NOMO-1 treated with dmso at 0.1 percent for 144 hours (cell line): ENCODE data around the gene WRNIP1.

Experiments used
- DNase-seq: peaks from one replicate; lab custom pipeline; 2025; ENCODE audit not compliant: unreplicated experiment; lab: John Stamatoyannopoulos, UW

Gene WRNIP1

DNA sequence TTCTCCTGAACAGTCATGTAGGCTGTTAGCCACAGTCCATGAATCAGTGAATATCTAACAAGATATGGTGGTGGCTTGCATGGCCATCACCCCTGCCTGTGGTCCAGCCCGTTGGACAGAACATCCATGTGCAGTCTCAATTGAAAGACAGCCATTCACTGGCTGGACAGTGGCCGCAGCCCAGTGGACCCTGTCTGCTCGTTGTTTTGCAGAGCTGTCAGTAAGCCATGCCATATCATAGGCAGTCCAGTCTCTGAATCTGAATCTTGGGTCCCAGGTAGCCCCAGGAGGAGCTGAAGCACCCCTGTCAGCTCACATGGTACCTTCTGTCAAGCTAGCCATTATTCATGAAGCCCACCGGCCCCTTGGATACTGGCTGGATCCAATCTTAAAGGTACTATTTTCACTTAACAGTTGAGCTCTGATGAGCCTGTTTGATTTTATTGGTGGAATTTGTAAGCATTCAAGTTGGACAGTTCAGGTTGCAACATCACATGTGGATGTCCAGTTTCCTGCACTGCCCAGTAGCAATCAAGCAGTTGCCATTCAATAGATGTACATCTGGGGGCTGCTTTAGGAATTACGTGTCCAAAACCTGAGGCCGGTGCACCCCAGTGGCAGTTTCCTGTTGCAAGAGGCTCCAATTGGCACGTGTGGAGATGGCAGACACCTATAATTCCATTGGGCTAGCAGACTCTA lies 38.7 kb downstream of the WRNIP1 start:
- DNase-seq, result no peak

DNA sequence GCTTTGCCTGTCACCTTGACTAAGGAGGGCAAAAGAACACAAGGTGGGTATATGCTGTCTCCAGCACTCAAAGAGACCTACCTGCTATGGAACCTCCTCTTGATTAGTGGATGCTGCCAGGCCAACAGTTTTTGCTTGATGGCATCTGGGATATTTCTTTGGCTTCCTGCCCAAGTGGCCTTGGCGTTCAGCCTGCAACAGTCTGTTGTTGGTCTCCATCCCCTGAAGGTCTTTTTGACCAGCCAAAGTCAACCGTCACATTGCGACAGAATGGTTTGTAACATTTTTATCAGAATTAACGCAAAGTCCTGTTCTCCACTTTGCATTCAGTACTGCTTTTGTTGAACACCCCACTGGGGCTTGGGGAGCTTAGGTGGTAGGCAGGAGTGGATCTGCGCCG lies 39.3 kb downstream of the WRNIP1 start:
- DNase-seq, result no peak

DNA sequence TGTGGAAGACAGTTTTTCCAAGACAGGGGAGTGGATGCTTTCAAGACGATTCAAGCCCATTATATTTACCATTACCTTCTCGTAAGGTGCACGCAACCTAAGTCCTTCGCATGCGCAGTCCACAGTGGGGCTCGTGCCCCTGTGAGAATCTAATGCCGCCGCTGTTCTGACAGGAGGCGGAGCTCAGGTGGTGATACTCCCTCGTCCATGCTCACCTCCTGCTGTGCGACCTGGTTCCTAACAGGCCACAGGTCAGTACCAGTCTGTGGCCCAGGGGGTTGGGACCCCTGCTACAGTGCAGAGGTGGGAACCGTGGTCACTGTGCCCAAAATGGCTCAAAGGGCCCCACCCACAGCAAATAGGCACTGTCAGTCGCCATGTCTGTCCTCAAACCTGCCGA lies 39.8 kb downstream of the WRNIP1 start:
- no peak for DNase-seq

DNA sequence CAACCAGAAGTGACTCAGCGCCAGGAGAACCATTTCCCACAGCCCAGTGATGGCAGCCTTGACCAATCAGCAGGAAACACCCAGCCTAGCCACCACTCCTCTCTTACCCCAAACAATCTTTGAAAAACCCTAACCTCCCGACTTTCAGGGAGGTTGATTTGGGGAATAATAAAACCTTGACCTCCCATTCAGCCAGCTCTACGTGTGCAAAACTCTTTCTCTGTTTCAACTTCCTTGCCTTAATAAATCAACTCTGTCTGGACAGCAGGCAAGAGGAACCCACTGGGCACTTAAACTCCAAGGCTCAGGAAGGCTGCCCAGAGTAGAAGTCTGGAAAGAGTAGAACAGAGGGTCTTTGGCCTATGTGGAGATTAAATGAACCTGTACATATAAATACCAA lies 41.5 kb downstream of the WRNIP1 start:
- no peak for DNase-seq

DNA sequence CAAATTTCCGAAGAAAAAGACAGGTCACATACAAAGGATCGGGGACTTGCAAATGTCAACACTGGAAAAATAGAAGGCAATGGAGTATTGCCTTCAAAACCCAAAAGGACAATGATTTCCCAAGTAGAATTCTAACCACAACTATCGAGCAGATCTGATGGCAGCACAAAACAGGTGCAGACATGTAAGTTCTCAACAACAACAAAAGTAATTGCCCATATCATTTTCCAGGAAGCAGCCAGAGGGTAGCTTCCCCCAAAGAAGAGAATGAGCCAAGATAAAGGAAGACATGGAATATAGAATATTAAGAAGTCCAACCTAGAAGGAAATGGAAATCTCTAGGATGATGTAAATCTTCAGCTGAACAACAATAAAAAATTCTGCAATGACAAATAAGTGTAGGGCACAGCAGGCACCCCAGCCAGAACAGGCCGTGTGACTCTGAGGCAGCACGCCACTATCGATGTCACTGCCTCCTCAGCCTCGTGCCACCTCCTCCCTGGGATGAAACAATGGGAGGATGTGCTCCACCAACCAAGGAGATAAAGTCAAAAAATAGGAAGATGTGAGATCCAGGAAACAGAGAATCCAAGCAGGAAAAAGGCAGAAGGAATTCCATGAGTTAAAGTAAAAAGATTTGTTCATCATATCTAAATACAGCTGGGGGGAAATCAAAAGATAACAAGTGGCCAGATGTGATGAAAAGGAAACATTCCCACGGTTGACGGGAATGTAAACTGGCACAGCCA lies 42.3 kb downstream of the WRNIP1 start:
- DNase-seq, result no peak

DNA sequence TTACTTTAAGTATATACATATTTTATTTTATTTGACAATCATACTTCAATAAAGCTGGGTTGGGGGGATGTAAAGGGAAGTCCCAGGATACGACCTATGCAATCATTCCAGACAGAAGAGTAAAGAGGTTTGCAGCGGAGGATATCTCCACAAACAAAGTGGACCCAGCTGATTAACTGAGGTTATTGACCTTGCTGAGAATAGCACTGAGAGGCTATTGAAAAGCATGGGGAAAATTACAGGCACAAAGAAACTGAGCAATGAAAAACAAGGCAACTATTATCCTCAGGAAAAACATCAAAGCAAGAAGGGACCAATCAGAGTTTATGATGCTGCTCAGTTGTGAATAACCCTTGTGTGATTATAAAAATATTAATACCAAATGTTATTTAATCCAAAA lies 43.8 kb downstream of the WRNIP1 start:
- no peak for DNase-seq

DNA sequence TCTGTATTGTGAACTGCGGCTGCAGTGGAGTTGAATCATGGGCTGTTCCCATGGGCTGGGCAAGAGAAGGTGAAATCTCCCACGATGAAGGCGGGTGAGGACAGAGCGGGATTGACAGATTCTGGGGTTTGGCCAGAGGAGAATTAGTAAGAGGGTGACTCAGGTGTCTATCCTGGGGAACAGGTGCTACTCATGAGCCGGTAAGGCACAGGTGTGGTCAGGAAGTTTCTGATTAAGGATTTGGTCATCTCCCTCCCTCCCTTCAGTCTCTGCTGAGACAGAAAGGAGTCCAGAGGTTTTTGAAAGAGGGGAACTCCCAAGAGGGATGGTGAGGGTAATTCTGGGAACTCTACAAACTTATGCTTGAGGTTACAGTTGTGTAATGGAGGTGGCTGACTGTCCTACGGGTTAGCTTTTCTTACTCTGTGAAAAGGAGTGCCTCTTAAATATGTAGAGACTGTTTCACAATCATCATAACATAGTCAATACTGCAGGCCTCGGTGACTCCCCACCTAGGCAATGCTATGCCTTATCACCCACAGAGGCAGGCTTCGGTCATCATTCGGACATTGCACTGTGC lies 45.0 kb downstream of the WRNIP1 start:
- peak; percentile 19 for DNase-seq

DNA sequence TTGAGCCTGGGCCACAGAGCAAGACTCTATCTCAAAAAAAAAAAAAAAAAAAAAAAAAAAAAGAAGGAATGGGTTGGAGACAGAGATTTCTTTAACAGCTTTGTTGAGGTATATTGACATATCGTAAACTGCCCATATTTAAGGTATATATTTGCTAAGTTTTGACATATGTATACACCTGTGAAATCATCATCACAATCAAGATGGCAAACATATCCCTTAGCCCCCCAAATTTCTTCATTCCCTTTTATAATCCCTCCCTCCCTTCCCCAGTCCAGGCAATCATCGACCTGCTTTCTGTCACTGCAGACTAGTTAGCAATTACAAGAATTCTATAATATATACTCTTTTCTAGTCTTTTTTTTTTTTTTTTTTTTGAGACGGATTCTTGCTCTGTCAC lies 47.5 kb downstream of the WRNIP1 start:
- DNase-seq, result no peak

DNA sequence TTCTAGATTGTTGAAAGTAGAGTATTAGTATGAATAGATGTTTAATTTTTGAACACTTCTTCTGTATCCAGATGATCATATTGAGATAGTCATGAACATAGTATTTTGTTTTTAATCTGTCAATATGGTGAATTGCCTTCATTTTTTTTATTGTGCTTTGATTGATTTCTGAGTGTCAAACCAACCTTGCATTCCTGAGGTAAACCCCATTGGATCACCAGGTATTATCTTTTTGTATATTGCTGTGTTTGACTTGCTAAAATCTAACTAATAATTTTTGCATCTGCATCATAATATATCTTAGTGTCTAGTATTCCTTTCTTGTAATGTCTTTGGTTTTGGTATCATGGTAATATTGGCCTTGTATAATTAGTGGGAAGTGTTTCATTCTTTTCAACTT lies 51.0 kb downstream of the WRNIP1 start:
- no peak for DNase-seq

DNA sequence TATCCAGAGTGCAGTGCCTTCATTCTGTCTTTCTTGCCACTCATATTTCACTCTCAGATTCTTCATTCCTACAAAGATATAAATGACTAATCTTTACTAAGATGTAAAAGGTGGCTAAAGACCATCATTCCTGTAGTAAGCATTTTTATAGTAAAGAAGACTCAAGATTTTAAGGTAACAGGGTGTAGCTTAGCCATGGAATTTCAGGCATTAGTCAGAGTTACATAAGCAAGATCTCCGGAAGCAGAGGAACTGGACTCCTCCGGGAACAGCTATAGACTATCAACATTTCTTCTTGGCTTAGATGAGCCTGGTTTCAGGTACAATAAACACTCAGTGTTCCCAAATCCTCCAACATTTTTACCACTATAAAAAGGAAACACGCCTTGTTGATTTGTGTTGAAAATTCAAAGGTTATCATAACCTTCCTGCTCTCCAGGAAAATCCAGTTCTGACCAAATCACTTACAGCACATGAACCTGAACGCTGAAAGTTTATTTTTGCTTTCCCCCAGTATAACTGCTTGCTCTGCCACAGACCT lies 52.8 kb downstream of the WRNIP1 start:
- no peak for DNase-seq

DNA sequence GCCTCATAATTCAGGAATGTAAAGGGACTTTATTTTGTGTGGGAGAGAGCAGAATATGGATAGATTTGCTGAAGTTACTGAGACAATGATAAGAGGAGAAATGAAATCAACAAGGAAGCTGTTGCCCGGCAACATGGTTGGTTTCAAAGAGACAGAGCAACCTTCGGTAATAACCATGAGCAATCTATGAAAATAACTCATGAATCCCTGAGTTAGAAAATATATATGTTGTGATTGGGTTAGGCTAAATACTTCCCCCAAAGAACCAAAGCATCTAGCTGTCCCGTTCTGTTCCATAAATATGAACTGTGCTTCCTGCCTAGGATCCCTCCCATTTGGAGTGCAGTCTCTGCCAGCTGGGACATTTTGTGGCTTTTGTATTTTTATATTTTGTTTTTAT lies 53.4 kb downstream of the WRNIP1 start:
- no peak for DNase-seq

DNA sequence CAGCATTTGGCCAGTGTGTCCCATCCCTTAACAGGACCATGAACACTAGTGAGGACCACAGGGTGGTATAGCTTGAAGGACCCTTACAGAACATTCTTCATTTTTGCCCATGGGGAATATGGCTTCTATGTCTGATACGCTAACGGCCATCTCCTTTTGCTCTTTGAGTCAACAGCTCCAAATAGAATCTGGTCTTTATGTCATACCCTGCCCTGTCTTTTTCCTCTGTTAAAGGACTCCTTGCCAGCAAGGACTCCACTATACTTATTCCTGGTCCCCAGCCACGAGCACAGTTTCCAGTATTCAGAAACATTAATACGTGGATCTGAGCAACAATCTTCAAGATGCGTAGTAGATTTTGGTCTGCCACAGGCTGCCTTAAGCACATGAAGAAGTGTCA lies 53.9 kb downstream of the WRNIP1 start:
- DNase-seq, result no peak

DNA sequence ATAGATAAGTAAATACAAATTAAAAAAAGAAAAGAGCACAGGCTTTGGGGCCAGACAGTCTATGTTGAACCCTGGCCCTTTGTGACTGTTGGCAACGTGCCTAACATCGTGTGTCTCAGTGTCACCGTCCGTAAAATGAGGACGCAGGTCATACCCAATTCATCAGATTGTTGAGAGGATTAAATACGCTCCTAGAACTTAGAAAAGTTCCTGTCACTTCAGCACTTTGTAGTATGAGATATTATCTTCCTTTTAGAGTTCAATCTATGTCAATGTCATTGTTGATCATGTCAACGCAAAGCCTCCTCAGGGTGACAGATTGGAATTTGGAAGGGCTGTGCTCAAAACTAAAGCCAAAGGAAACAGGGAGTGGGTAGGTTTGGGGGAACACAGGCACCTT lies 54.8 kb downstream of the WRNIP1 start:
- no peak for DNase-seq

DNA sequence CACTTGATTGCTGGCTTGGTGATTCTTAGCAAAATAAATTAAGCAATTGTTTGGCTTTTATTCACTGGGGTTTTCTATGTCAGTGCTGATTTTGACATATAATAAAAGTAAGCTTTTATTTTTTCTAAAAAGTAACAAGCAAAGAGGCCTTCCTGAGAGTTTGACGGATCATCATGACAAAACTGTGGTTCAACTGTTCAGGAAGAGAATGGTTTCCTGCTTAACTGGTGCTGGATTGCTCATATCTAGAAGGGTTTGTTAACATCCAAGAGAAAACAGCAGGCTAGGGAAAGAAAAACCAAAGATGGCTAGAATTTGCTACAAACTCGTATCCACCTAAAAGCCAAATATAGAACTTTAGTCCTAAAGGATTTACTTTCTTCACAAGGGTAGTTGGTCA lies 55.2 kb downstream of the WRNIP1 start:
- DNase-seq, result no peak

DNA sequence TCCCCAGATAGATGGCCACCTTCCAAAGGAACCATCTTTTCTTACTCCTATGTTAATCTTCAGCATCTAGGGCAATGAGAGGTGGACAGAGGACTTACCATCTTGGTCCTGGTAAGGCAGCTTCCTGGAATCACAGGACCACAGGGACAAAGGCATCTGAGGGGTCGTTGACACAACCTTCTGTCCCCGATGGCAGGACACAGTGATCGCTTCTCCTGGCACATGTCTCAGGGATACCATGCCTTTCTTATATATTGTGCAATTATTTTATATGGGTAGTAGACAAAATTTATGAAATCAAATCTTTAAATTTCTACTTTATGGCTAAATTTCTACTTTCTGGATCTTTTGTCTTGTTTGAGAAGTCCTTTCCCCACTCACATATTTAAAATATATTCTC lies 56.4 kb downstream of the WRNIP1 start:
- no peak for DNase-seq

DNA sequence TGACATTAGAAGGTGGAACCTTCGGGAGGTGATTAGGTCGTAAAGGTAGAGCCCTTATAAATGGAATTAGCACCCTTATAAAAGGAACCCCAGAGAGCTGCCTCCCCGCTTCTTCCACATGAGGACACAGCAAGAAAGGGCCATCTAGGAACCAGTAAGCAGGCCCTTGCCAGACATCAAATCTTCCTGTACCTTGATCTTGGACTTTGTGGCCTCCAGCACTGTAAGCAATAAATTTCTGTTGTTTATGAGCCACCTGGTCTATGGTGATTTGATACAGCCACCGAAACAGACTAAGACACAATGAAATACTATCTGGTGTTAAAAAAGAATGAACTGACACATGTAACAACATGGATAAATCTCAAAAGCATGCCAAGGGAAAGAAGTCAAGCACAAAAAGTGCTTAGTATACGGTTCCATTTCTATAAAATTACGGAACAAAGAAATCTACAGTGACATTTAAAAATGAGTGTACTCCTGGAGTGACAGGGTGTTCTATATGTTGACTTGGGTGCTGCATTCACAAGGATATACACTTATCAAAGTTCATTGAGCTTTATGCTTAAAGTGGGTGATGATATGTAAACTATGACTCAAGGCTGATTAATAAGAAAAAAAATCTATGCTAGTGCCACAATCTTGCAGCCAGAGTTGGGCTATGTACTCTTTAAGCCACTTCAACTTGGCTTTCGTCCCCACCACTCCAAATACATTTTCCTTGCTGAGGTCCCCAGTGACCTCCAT lies 58.1 kb downstream of the WRNIP1 start:
- DNase-seq, result no peak

DNA sequence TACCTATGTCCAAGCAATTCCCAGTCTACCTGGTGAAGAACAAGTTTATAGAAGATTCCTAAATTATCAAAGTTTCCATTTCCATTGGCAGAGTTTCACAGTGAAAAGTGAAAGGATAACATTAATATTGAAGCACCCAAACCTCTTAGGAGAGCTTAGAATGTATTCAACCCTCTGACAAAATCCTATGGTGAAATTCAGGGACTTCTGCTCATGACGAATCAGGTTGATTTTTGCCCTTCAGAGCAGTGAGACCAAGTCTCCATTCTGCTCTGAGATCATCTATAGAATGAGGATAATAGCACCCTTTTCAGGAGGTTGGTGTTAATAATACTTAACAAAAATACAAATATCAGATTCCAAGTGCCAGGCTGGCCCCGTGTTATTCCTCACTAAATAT lies 60.9 kb downstream of the WRNIP1 start:
- DNase-seq, result no peak

DNA sequence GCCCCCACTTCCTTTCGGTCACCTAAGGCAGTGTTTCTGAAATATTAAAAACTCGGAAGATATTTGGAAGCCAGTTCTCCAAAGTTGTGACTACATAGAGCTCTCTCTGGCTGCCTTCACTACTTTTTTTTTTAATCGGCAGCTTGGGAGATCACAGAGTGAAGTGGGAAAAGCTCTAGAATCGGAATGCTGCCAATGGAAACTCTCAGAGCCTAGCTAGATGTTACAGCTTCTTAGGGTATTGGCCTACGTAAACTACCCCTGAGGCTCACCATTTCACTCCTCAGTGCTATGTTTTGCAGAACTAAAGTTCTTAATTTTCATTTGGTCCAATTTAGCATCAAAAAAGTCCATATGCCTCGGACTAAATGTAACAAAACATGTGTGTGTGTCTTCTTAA lies 61.9 kb downstream of the WRNIP1 start:
- DNase-seq, result no peak

DNA sequence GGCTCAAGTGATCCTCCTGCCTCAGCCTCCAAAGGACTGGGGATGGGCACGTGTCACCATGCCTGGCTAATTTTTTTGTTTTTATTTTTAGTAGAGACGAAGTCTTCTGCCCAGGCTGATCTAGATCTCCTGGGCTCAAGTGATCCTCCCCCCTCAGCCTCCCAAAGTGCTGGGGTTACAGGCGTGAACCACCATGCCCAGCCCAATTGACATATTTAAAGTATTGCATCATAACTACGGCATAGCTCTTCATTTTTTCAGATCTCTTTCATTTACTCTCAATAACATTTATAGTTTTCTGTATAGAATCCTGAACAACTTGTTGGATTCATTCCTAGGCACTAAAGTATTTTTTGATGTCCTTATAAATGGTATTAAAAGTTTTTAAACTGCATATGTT lies 63.4 kb downstream of the WRNIP1 start:
- no peak for DNase-seq

DNA sequence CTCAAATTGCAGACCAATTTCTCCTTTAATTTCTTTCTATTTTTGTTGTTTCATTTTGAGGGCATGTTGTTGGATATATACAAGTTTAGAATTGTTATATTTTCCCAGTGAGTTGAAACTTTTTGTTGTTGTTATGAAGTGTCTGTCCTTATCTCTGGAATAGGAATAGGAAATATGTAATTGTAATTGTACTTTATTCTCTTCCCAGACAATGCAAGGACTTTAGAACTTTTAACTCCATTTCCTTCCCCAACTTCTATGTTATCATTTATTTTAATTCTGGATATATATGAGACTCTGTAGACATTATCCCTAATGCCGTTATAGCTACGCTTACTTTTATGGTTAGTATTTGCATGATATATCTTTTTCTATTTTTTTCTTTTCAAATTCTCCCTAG lies 64.1 kb downstream of the WRNIP1 start:
- no peak for DNase-seq

DNA sequence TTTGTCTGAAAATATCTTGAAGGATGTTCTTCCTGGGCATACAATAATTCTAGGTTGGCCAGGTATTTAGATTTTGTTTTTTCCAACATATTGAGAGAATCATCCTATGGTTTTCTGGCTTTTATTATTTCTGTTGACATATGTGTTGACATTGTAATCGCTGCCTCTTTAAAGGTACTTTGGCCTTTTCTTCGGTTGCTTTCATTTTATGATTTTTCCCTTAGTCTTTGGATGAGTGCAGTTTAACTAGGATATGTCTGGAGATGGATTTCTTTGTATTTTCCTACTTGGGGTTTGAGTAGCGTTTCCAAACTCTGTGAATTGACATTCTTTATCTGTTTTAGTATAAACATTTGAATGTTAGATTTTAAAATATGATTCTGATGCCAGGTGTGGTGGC lies 65.0 kb downstream of the WRNIP1 start:
- DNase-seq, result no peak

DNA sequence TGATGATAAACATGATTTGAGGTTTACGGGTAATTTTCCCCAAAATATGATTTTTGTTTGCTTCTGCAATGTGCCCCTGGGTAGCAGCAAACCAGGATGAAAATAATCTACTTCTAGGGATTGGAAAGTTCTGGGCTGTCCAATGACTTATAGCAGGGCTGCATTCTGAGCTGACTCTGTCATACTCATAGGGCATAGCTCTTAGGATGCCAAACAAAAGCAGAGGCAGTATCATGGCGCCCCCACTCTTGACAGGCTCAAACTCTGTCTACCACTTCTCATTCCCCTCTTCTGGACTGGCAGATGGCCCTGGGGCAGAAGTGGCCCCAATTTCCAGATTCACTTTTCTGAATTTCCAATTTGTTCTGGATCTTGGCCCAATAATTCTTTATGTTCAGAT lies 66.2 kb downstream of the WRNIP1 start:
- no peak for DNase-seq
